HG03442 (cell line): Measurements from ENCODE around the gene MRPL50.

Source experiments
- ATAC-seq: cut with Tn5 transposase; IDR thresholded peaks from one replicate; pipeline ENCODE4 v1.9.1; 2021; ENCODE audit warnings: mild to moderate bottlenecking, moderate library complexity; ENCODE audit not compliant: unreplicated experiment

Gene MRPL50

DNA sequence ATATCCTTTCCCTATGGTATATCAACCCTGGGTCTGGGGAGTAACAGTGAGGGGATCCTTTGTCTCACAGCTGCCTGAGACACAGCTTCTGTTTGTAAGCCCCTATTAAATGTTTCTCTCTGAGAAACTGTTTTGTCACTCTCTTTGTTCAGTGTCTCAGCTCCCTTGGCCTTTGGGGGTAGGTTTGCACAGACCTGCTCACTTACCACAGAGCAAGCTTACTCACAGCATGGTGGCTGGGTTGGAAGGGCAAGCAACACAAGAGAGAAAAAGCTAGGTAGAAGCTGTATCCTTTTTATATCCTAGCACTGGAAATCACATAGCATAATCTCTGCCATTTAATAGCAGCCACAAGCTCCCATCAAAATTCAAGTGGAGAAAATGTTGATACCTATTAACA, 18.1 kb downstream of the MRPL50 start:
- ATAC-seq, result no peak

DNA sequence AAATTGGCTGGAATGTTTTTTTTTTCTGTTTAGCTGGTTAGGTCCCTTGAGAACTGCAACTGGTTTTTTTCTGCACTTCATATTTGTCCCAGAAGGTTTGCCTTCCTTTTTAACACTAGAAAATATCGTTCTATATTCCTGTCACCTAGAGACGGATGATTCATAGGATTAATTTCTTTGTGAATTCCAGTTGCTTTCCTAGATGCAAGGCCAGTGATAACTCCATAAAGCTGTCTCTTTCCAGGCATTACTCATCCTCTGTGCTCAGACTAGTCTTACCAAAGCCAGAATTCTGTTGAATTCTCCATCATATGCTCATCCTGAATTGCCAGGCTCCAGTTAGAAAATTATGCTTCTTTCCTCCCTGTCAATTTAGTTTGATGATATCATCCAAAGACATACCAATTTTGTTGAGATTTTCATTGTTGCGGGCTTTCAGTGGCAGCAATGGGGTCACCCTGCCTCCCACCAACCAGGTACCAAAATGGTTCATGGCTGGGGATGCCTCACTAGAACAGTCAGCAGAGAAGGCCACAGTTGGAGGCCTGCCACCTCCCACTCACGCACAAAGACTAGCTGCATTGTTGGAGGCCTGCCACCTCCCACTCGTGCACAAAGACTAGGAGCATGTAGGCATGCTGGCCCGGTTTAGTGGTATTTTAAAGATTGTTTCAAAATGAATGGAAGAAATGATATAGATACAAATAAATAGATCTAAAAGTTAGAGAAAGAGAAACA, 22.1 kb downstream of the MRPL50 start:
- ATAC-seq, result no peak

DNA sequence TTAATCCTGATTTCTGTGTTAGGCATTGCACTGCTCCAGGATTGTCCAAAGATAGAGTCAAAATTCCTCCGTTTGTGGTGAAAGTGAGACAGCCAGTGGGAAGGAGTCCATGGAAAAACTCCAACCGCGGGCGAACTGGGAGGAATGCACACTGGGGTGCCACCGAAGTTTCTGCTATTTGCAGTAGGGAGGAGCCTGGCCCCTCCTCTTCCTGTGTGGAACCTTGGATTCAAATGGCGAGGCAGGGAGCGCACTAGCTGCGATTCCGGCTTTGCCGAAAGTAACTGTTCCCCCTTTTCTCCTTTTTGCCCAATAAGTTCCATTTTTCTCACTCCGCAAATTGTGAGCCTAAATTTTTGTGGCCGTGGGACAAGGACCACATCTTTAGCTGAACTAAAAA, 22.9 kb downstream of the MRPL50 start:
- ATAC-seq, result no peak

DNA sequence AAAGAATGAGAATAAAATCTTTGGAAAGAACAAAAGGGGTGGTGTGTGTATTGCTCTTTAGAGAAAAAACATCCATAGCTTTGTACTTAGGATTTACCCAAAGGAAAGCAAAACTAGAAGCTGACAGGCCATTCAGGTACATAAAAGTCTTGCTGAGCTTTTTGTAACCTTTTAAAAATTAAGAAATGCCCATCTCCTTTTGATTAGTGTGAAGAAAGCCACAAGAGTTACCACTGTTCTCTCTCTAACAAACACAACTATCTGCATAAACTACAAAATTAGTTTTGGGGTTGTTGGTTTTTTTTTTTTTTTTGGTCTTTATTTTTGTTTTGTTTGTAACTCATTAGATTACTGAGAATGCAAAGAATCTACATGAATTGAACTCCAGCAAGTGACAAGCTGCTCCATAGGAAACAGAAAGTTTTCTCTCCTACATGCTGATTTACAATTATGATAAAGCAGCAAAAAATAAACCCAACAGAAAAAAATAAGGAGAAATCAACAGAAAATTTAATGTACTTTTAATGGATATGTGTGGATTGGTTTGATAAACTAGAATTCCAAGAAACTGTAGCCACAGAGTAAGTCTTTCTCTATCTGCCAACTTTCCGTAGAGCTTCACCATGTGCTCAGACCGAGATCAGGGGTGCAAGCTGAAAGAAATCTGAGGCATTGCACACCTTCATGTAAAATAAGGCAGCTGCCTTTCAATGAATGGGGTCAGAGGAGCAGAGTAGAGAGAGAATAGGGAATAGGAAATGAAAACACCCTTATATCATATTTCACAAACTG, 25.9 kb downstream of the MRPL50 start:
- ATAC-seq, result no peak

DNA sequence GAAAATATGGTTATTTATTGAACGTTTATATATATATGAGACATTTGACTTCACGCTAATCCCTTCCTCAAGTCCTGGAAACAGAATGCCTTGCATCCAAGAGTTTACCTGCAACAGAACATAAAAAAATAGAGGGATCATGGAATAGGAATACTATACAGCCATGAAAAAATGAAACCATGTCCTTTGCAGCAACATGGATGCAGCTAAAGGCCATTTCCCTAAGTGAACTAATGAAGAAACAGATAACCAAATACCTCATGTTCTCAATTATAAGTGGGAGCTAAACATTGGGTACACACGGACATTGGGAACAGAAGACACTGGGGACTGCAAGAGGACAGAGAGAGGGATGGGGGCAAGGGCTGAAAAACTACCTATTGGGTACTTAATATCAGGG, 26.6 kb downstream of the MRPL50 start:
- ATAC-seq, result no peak

DNA sequence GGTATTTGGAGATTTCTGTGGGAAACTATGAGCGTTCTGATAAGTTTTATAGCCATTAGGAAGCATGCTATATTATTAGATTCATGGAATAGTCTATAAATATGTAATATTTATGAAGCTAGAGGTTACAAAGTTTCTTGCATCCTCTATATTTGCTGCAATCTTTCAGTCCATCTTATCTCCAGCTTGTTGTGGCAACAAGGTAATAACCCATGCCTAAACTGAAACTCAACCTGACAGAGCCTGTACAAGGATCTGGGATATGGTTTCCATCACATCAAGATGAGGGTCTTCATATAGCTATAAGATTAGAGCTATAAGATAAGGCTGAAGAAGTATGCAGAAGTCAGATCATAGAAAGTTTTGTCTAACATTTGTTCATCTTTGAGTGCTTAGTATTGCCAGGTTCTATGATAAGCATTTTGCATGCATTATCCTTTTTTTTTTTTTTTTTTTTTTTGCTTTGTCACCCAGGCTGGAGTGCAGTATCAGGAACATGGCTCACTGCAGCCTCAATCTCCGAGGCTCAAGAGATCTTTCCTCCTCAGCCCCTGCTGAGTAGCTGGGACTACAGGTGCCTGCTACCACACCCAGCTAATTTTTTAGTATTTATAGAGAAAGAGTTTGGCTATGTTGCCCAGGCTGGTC, 28.4 kb downstream of the MRPL50 start:
- ATAC-seq, result no peak

GRCh38 chr9:101369286-101369685, 29.1 kb downstream of the MRPL50 start:
- ATAC-seq, result no peak

DNA sequence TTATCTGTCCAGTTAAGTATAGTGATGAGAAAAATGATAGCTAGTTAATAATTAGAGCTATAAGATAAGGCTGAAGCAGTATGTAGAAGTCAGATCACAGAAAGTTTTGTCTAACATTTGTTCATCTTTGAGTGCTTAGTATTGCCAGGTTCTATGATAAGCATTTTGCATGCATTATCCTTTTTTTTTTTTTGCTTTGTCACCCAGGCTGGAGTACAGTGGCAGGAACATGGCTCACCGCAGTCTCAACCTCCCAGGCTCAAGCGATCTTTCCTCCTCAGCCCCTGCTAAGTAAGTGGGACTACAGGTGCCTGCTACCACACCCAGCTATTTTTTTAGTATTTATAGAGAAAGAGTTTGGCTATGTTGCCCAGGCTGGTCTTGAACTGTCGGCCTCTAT, 31.1 kb downstream of the MRPL50 start:
- ATAC-seq, result no peak

DNA sequence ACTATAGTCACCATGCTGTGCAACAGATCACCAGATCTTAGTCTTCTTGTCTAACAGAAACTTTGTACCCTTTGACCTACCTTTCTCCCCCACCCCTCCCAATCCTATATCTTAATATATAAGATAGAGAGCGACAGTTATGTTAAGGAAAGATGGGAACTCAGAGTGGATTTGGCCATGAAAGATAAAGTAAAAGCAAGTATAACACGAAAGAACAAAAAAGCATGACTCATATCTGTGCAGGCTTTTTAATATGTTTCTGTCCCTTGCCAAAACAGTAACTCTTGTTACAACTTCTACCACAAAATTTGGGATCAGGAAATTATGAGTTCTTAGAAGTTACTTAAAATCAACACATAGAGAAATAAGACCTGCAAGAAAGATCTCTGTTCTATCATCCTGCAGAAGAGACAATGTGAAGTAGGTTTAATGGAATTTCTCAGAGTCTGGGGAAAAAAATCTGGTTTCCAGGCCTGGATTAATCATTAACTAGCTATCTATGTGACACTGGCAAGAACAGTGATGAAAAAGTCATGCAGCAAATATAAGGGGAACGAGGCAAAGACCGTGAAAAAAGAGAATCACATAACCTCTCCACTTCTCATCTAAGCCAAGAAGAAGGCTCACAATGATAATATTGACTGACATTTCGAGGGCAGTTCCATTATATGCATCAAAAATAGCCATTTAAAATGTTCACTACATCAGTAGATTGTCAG, 32.2 kb downstream of the MRPL50 start:
- no peak for ATAC-seq

DNA sequence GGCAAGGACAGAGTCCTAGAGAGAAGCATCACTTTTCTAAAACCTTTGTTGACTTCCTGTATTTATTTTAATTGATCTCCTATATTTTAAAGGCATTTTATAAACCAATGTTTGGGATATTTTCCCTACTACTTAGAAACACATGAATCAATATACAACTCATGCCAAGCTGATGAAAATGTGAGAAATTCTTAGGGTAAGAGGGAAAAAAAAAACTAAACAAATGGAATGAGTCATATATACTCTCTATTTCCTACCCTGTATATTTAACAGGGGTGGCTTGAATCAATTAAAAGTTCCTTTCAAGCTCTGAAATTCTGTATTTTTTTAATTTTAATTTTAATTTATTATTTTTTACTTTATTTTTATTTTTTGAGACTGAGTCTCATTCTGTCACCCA, 33.2 kb downstream of the MRPL50 start:
- no peak for ATAC-seq

DNA sequence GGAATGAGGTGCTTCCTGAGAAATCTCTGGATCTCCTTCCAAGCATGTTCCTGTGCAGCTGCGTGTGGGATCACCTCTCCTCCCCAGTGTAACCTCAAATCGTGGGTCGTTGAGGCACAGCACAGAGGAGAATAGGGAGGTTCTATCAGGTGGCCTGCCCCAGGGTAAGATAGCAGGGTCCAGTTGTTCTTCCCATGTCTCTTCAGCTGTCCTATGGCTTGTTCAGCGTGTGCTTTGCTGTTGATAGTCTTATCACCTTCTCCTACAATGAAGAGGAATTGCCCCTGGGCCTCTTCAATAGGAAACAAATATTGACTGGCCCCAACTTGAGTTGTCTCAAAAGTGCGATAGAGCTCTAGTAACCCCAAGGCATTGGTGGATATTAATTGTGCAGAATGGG, 36.0 kb downstream of the MRPL50 start:
- ATAC-seq, result no peak

GRCh38 chr9:101360647-101361046, 37.8 kb downstream of the MRPL50 start:
- ATAC-seq, result no peak

GRCh38 chr9:101359679-101360078, 38.7 kb downstream of the MRPL50 start:
- no peak for ATAC-seq

DNA sequence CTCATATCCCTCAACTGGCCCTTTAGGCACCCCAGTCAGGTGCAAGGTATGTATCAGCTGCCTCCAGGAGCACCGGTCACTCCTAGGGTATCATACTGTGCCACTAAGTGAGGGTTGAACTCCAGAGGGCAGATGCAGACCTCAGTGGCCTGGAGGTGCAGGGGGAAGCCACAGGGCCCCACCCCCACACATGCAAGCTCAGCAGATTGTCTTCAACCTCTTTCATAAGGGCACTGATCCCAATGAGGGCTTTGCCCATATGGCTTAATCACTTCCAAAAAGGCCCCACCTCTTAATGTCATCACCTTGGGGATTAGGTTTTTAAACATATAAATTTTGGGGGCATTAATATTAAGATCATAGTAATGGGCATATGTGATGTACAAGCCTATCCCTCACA, 41.8 kb downstream of the MRPL50 start:
- ATAC-seq, result no peak

- ATAC-seq, result no peak
These were observed 43.4 kb downstream of the MRPL50 start for GRCh38 chr9:101354765-101355708.

DNA sequence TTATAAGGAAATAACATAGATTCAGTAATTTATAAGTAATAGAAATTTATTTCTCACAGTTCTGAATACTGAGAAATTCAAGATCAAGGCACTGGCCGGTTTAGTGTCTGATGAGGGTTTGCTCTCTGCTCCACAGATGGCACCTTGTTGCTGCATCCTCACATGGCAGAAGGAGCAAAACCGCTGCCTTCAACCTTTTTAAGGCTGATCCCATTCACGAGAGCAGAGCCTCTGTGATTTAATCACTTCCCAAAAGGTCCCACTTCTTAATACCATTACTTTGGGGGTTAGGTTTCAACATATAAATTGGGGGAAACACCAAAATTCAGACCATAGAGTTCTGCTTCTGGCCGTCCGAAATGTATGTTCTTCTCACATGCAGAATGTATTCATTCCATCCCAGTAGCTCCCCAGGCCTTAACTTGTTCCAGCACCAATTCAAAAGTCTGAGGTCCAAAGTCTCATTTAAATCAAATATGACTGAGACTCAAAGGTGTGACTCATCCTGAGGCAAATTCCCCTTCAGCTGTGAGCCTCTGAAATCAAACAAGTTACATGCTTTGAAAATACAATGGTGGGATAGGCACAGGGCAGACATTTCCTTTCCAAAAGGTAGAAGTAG, 44.2 kb downstream of the MRPL50 start:
- ATAC-seq, result no peak

DNA sequence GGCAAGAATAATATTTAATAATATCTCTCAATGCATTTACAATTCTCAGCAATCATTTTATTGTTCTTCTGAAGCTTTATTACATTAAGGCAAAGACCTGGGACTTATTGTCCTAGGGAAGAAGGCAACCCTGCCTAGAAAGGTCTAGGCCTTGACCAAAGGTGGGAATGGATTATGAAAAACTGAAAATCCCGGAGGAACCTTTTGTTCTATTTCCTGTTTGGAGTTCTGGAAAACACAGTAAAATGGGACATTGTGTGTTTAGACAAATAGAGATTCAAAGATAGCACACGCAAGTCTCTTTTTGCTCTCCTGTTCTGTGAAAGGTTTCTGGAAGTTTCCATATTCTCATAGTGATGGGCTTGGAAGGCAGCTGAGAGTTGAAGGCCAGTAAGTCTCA, 44.7 kb downstream of the MRPL50 start:
- no peak for ATAC-seq

GRCh38 chr9:101352892-101353463, 45.4 kb downstream of the MRPL50 start:
- no peak for ATAC-seq

- no peak for ATAC-seq
These were observed 48.1 kb downstream of the MRPL50 start for GRCh38 chr9:101350285-101350684.
